Muscle layer of colon (tissue), 2 donors: ENCODE measurements around the gene ADSS1.
A peak's percentile ranks its signal among the peaks of the same experiment; 100 is the strongest.

Experiments used
- H3K27ac ChIP-seq: one replicate; pipeline ENCODE4 v1.7.0; 2013; ENCODE audit warnings: low read depth, mild to moderate bottlenecking, low read length, moderate library complexity
- H3K27me3 ChIP-seq, 2 donors: one replicate each; pipeline ENCODE4 v1.7.0; 2013; ENCODE audit warnings: low read length in 2 of 2, mild to moderate bottlenecking in 2 of 2; ENCODE audit not compliant: insufficient read depth in 2 of 2, control insufficient read depth in 1 of 2
- H3K36me3 ChIP-seq: one replicate; pipeline ENCODE4 v1.7.0; 2013; ENCODE audit warnings: mild to moderate bottlenecking, low read length; ENCODE audit not compliant: insufficient read depth
- H3K4me1 ChIP-seq: one replicate; pipeline ENCODE4 v1.7.0; 2013; ENCODE audit warnings: mild to moderate bottlenecking, low read length; ENCODE audit not compliant: insufficient read depth
- H3K4me3 ChIP-seq, 2 donors: one replicate each; pipeline ENCODE4 v1.7.0; 2013; ENCODE audit warnings: low read length in 2 of 2, low read depth in 1 of 2, mild to moderate bottlenecking in 1 of 2, moderate library complexity in 1 of 2
- H3K9ac ChIP-seq: one replicate; pipeline ENCODE4 v1.7.0; 2013; ENCODE audit warnings: low read length
- H3K9me3 ChIP-seq: one replicate; pipeline ENCODE4 v1.7.0; 2013; ENCODE audit warnings: mild to moderate bottlenecking, low read length
- donor health status: abdominal sarcoma.
- donor health status: Adenocarcinoma of cecum.

ADSS1 gene

GRCh38 chr14:104714066-104714465 lies 10.0 kb upstream of the ADSS1 start:
- H3K4me3 ChIP-seq: no peak overlapping the region
- H3K36me3 ChIP-seq: peaks cover 41% of the 10 kb centered on the region
- H3K27ac ChIP-seq: no peak overlapping the region
- peaks cover 5% of the 10 kb centered on the region for H3K4me1 ChIP-seq
- H3K27me3 ChIP-seq: no peaks in the 10 kb centered on the region
- no peaks in the 10 kb centered on the region for H3K9me3 ChIP-seq
- H3K9ac ChIP-seq: no peak overlapping the region

GRCh38 chr14:104714681-104715080 lies 9.3 kb upstream of the ADSS1 start:
- H3K27me3 ChIP-seq: no peaks in the 10 kb centered on the region
- peaks cover 41% of the 10 kb centered on the region for H3K36me3 ChIP-seq
- no peak overlapping the region for H3K27ac ChIP-seq
- H3K4me1 ChIP-seq: no peaks in the 10 kb centered on the region
- H3K9me3 ChIP-seq: no peaks in the 10 kb centered on the region
- H3K9ac ChIP-seq: no peak overlapping the region
- no peak overlapping the region for H3K4me3 ChIP-seq

- Histone ChIP-seq H3K9me3 (no peaks in the 10 kb centered on the region), H3K9ac (no peak overlapping the region), H3K4me3 (no peak overlapping the region), H3K27me3 (no peaks in the 10 kb centered on the region), H3K27ac (no peak overlapping the region), H3K36me3 (peaks cover 37% of the 10 kb centered on the region), H3K4me1 (no peaks in the 10 kb centered on the region)
These were observed 8.6 kb upstream of the ADSS1 start for GRCh38 chr14:104715416-104715815.

GRCh38 chr14:104715871-104716270 lies 8.2 kb upstream of the ADSS1 start:
- H3K27me3 ChIP-seq: no peaks in the 10 kb centered on the region
- H3K4me3 ChIP-seq: no peak overlapping the region
- no peak overlapping the region for H3K27ac ChIP-seq
- no peaks in the 10 kb centered on the region for H3K9me3 ChIP-seq
- H3K4me1 ChIP-seq: no peaks in the 10 kb centered on the region
- no peak overlapping the region for H3K9ac ChIP-seq
- H3K36me3 ChIP-seq: peaks cover 32% of the 10 kb centered on the region

GRCh38 chr14:104717137-104717536 lies 6.9 kb upstream of the ADSS1 start:
- H3K36me3 ChIP-seq: peaks cover 24% of the 10 kb centered on the region
- no peaks in the 10 kb centered on the region for H3K9me3 ChIP-seq
- no peaks in the 10 kb centered on the region for H3K27me3 ChIP-seq
- H3K4me3 ChIP-seq: no peak overlapping the region
- H3K4me1 ChIP-seq: peaks cover 1% of the 10 kb centered on the region
- H3K27ac ChIP-seq: no peak overlapping the region
- H3K9ac ChIP-seq: no peak overlapping the region

GRCh38 chr14:104717646-104718045 lies 6.4 kb upstream of the ADSS1 start:
- no peaks in the 10 kb centered on the region for H3K9me3 ChIP-seq
- no peak overlapping the region for H3K9ac ChIP-seq
- H3K27ac ChIP-seq: no peak overlapping the region
- H3K4me1 ChIP-seq: peaks cover 6% of the 10 kb centered on the region
- no peaks in the 10 kb centered on the region for H3K27me3 ChIP-seq
- no peak overlapping the region for H3K4me3 ChIP-seq
- peaks cover 19% of the 10 kb centered on the region for H3K36me3 ChIP-seq

GRCh38 chr14:104718147-104718546 lies 5.9 kb upstream of the ADSS1 start:
- Histone ChIP-seq H3K27me3 (no peaks in the 10 kb centered on the region), H3K4me3 (no peak overlapping the region), H3K9me3 (no peaks in the 10 kb centered on the region), H3K9ac (no peak overlapping the region), H3K36me3 (peaks cover 14% of the 10 kb centered on the region), H3K4me1 (peaks cover 11% of the 10 kb centered on the region), H3K27ac (no peak overlapping the region)

- H3K9ac ChIP-seq: no peak overlapping the region
- no peaks in the 10 kb centered on the region for H3K27me3 ChIP-seq
- peaks cover 13% of the 10 kb centered on the region for H3K4me1 ChIP-seq
- peaks cover 7% of the 10 kb centered on the region for H3K36me3 ChIP-seq
- no peak overlapping the region for H3K27ac ChIP-seq
- H3K9me3 ChIP-seq: no peaks in the 10 kb centered on the region
- H3K4me3 ChIP-seq: no peak overlapping the region
These were observed 5.2 kb upstream of the ADSS1 start for GRCh38 chr14:104718871-104719270.

- Histone ChIP-seq H3K36me3 (peaks cover 5% of the 10 kb centered on the region), H3K4me3 (no peak overlapping the region), H3K27me3 (peaks cover 0 to 2% of the 10 kb centered on the region in 2 donors), H3K27ac (no peak overlapping the region), H3K9ac (no peak overlapping the region), H3K4me1 (peaks cover 13% of the 10 kb centered on the region), H3K9me3 (no peaks in the 10 kb centered on the region)
These were observed 4.7 kb upstream of the ADSS1 start for GRCh38 chr14:104719343-104719742.

GRCh38 chr14:104721505-104722431 lies 2.3 kb upstream of the ADSS1 start:
- Histone ChIP-seq H3K9me3 (no peaks in the 10 kb centered on the region), H3K4me3 (no peak overlapping the region), H3K27me3 (peaks cover 11 to 22% of the 10 kb centered on the region in 2 donors), H3K4me1 (peaks cover 22% of the 10 kb centered on the region), H3K27ac (no peak overlapping the region), H3K36me3 (peaks cover 5% of the 10 kb centered on the region), H3K9ac (no peak overlapping the region)

GRCh38 chr14:104722938-104723650 lies 935 bp upstream of the ADSS1 start:
- Histone ChIP-seq H3K27me3 (peaks cover 11 to 25% of the 10 kb centered on the region in 2 donors), H3K4me3 (peak overlapping the region in 1 of 2 donors; percentile 58), H3K9ac (no peak overlapping the region), H3K4me1 (peaks cover 22% of the 10 kb centered on the region), H3K27ac (no peak overlapping the region), H3K36me3 (peaks cover 5% of the 10 kb centered on the region), H3K9me3 (no peaks in the 10 kb centered on the region)
